IPS DF 4.7 (cell line): ENCODE results near the gene FMOD.

Experiments used
- DNase-seq: peaks from one replicate; pipeline ENCODE4 v3.0.0-alpha.2; 2013; ENCODE audit warnings: low spot score; ENCODE audit errors: extremely low read depth

Gene FMOD

DNA sequence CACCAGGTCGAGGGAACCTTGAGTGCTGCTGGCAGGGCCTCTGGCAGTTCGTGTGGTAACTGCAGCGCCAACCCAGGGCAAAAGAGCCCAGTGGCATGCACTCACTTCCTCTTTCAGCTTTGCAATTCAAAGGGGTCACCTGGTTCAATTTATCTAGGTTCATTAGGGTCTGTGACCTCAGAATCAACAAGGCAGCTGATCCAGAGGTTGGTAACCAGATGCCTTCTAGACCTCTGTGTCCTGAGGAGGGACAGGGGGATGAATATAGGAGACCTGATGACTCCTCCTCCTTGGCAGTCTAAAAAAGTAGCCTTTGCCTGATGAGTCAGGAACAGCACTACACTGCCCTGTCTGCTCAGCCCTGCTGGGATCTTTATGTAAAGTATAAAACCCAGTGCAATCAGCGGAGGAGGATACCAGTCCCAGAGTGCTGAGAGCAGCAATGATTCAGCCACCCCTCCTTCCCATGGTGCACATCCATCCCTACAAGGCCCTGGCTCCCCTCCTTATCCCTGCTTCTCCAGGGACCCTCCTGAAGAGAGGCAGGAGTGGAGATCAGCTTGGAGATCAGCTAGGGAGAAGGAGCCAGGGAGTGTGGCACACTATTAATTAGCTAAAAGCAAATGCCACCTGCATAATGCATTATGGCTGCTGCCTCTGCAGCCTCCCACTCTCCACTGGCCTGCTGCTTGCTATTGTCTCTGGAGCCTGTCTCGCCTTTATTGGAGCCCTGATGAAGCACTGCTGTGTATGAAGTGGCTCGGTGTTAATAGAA is 11.2 kb upstream of the FMOD start:
- DNase-seq, result no peak

DNA sequence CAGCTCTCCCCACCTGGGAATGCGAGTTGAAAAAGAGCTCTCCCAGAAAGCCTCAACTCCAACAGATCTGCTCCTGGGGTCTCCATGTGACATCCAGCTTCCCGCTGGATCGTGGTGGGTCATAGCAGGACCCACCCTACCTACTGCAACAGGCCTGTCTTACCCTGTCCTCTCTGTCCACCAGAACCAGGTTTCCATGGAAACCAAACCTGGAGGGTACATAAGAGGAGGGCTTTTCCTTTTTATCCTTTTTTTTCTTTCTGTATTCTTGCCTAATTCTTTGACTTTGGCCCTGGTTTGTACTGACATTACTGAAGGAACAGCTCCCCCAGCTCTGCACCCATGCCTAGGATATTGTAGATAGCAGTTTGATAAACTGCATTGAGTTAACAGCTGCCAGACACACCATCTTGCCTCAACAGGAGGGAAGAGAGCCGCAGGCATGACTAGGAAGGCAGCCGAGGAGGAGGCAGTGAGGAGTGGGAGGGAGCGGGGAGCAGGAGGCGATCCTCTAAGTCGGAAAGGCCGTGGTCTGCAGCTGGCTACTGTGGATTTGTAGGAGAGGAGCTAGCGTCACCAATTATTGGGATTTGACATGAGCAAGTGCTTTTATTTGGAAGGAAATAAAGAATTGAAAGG is 9.7 kb upstream of the FMOD start:
- DNase-seq, result no peak

GRCh38 chr1:203359010-203359571 is 8.2 kb upstream of the FMOD start:
- DNase-seq, result no peak

DNA sequence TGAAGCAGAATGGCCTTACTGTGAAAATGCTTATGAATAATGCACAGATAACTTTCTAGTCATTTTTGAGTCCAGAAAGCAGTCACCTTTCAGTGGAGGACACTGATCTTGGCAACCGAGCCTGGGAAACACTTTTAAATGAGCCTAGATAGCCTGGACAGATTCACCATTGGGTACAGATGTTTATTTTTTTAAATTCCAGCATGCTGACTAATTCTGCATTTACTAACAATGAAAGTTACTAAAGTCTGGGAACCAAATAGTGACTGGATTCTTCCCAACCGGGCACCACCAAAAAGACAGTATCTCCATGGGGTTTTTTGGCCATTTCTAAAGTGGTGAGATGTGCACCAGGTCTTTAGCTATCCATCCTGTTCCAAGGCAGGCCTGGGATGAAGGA is 3.3 kb upstream of the FMOD start:
- no peak for DNase-seq

DNA sequence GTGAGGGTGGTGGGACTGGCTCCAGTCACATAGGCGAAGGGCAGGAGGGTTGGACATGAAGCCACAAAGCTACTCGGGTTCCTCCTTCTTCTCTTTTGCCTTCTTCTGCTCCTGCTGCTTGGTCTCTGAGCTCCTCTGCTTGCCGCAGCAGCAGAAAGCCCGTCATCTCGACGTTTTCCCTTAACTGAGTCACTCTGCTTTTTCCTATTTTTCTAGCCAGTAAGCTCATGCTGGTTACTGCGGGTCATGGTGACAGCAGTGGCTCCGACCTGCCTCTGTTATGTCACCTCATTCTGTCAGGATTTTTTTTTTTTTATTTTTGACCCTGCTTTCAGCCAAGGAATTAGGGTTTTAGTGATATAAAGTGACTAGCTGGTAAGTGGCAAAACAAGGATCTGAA is 2.6 kb upstream of the FMOD start:
- no peak for DNase-seq

DNA sequence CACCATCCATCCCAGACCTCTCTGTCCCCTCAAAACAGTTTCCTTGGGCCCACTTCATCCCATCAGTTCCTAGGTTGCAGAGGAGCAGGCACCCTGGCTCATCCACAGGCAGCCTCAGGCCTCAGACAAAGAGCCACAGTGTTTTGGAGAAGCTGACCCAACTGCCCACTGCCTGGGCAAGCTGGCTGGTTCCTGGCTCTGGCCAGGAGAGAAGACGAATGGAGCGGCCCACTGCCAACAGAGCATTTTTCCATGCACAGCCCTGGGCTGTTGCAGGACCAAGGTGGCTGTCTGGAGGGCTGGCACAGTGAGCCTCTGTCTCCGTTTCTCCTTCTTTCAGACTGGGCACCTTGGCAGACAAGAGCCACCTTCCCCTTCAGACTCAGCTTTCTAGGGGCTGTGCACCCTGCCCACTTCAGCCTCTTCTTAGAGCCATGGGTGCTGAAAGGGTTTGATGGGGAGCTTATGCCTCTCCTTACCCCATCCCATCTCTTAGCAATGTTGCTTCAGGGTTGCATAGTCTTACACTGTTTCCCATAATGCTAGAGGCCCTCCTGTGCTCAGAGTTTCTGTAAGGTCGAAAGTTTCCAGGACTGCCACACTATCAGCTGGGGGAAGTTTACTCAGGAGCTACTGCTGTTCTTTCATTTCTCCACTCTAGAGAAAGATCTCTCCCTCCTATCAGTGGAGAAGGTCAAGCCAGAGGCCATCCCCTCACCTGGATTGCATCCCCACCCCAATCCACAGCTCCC is 973 bp downstream of the FMOD start:
- DNase-seq, result no peak

GRCh38 chr1:203349166-203349565 is 1.8 kb downstream of the FMOD start:
- no peak for DNase-seq

- no peak for DNase-seq
Measured at GRCh38 chr1:203346769-203347102, 4.2 kb downstream of the FMOD start.

DNA sequence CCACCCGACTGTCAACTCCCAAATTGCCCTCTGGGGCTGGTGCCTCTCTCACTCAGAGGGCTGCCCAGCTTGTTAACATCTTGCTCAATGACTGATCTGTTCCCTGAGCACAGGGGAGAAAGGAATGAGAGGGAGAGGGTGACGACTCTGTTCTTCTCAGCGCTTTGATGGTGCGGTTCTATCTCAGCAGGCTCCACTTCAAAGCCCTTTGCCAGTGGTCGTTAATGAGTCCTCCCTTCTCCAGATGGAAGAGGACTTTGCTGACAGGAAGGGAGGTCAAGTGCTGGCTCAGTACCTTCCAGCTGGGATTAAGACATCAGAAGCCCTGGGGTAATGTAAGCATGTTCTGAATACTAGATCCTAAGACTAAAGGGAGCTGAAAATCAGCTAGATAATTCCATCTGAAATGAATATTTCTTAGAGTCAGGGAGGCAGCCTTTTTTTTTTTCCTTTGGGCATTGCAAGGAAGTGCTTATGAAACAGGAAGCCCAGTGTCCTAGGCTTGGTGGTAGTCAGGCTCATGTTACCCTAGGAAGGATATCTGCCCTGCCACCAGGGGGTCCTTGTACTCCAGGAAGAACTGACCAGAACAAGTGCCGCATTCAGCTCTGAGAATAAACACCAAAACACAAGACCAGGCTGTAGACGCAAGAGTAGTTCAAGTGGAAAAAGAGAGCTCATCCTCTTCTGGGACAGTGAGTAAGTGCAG is 4.7 kb downstream of the FMOD start:
- DNase-seq, result no peak

DNA sequence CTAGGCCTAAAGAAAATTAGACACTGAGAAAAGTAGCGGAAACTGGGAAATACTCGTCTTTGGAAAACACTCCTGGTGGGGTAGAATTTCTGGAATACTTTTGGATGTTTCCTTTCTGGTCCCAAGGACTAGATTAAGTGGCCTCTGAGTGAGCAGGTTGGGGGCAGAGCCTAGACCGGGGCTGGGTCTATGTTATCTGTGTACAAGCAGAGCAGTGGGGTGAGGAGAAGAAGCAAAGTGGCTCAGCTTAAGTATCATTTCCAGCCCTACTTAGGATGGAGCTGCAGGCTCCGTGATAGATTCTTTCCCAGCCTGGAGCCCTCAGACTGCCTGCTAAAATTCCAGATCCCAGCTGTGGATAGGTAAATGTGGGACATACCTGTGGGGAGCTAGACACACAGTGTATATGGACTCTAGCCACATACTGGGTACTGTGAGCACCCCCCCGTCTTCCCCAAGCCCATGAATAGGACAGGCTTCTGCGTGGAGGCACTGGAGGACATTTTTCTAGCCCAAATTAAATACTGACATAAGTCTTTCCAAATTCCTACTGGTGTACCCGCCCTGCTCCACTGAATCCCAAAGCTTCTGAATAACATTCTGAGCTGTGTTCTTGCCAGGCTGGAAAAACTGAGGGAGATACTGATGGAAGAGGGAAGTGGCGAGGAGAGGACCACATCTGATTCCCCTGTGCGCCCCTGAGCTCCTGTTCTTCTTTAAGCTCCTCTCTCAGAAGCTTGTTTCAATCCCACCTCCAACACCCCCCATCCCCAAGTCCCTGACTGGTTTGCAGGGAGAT is 6.8 kb downstream of the FMOD start:
- DNase-seq, result no peak

DNA sequence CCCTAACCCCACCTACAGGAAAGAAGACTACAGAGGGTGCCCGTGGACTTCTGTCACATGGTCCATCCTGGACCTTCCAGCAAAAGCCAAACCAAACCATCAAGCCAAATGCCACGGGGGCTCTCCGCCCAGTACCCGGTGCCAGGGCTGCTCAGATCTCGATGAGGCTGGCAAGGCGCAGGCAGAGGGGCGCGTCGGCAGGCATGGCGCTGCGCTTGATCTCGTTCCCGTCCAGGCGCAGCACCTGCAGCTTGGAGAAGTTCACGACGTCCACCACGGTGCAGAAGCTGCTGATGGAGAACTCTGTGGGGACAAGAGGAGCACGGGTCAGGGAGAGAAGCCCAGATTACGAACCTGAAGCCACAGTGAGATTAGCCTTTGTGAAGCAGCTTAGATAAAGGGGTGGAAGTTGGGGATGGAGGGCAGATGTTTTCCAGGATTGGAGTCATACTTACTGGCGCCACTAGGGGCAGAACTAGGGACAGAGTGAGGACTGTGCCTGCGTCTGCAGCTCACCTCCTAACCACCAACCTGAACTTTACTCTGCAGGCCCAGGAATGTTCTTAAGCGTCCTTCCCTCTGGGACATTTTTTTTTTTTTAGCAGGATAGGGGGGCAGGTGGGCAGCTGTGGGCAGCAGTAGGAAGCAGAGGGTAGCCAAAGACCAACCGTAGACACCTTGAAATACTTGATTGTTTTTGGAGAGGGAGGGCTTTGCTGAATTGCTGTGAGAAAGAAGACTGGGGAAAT is 8.6 kb downstream of the FMOD start:
- DNase-seq, result no peak

DNA sequence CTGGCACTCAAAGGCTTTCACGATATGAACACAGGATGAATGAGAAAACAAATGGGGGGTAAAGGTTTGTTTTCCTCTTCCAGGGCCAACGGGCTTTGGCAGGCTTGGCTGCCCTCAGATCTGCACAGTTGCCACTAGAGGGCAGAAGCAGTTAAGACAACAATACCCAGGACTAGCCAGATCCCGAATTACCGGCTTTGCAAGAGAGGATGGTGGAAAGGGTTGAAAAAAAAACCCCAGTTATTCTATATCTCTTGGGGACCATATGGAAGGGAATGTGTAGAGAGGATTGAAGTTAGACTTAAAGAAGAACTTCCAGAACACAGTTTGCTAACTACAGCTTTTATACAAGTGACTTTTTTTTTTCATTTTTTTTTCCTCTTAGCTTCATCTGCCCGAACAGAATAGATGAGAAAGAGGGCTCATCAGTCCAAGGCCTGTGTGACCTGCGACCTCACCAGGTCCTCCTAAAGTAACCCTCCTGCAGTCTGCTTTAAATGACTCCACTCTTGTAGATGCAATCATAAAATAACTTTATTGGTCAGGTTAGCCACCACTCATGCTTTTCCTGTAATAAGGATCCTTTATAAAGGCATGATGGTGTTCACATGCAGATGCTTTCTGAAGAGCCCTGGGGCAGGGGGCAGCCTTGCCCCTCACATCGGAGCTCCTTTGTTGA is 10.7 kb downstream of the FMOD start:
- DNase-seq, result no peak

GRCh38 chr1:203338335-203339036 is 12.4 kb downstream of the FMOD start:
- no peak for DNase-seq

DNA sequence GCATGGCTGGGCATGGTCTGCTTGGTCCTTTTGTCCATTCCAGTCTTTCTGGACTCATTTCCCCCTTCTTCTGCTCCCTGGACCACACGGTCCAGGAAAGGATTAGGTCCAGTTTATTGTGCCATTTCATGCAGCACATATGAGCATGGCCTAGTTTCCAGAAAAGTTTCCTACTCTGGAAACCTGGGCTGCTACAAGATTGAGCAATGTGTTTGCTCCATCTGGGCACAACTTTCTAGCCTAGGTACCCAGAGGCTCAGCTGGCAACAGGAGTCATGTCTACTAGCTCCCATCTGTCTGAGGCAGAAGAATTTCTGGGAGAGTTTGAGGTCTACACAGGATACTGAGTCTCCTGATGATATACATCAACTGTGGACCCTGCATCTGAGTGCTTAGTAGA is 14.8 kb downstream of the FMOD start:
- no peak for DNase-seq

GRCh38 chr1:203335503-203335902 is 15.4 kb downstream of the FMOD start:
- no peak for DNase-seq

DNA sequence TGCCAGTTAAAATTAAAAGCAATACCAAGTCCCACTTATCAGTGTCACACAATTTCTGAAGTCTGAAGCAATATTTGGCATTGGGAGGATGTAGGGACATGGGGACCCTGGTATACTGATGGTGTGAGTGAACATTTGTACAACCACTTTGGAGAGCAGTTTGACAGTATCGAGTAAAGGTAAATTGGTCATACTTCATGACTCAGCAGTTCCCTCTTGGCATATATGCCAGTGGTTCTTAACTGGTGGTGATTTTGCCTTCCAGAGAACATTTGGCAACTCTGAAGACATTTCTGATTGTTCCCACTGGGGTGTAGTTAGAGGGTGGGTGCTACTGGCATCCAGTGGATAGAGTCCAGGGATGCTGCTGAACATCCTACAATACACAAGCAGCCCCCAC is 19.7 kb downstream of the FMOD start:
- DNase-seq, result no peak

- no peak for DNase-seq
Measured at GRCh38 chr1:203328714-203329122, 22.2 kb downstream of the FMOD start.

DNA sequence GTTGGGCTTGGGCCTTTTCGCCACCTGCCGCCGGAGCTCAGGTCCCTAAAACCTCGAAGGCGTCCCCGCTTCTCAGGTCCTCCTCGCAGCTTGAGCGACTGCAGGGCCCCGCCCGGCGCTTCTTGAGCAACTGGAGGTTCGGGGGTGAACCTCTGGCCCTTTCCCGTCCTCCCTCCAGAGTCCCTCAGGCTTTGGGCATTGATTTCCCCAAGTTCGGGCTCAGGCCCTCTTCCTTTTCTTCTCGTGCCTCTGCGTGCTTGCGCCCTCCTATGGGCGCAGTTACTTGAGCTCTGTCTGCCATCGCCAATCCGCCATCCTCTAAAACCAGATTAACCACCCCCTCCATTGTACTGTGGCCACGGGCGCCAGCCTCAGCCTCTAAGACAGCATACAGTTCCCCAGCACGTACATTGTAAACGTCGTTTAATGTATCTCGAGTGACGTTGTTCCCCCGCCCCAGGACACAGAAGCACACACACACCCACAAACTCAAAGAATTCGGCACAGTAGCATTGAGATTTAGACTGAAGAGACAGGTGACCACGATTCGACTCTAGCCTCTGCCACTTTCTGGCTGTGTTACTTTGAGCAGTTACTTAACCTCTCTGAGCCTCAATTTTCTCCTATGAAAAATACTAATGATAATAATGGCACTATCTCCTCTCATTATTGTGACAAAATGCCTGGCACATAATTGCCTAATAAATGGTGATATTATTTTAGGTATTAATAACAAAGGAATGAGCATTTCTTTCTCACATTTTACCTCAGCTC is 23.1 kb downstream of the FMOD start:
- no peak for DNase-seq
